Natural killer cell (primary cell): ENCODE results near the gene POMGNT2. TPM values are rescaled to one million over a fixed set of nuclear protein-coding genes. Genes with fewer than 3 reads are reported as not detected.
"Not testable (repeated sequence)": the region's sequence is repeated elsewhere in the genome, so short reads cannot be mapped to it uniquely, and the experiment has no call there.

ENCODE experiments used
- ATAC-seq, 3 donors: fragments of 150-1000 bp in 2 of 3; fragments of 200-7000 bp in 1 of 3; cut with Tn5 transposase; 1 replicate in 1 of 3; 2 replicates in 2 of 3; pipeline ENCODE4 v1.10.0; 2021; ENCODE audit warnings: mild to moderate bottlenecking in 2 of 3, moderate library complexity in 2 of 3
- DNase-seq, 2 donors: peaks; one replicate each; pipeline versions ENCODE4 v3.0.0 to v3.0.0-alpha.2; 2013 to 2021; ENCODE audit warnings: mixed read lengths in 1 of 2
- H3K27ac ChIP-seq: one replicate; pipeline ENCODE4 v1.5.1; 2013; ENCODE audit warnings: mild to moderate bottlenecking, low read length
- H3K27me3 ChIP-seq: one replicate; pipeline ENCODE4 v1.6.1; 2013; ENCODE audit warnings: low read length; ENCODE audit not compliant: control insufficient read depth, insufficient read depth
- H3K36me3 ChIP-seq: one replicate; pipeline ENCODE4 v1.6.1; 2013; ENCODE audit warnings: low read length; ENCODE audit not compliant: control insufficient read depth, insufficient read depth
- H3K4me1 ChIP-seq: one replicate; pipeline ENCODE4 v1.6.1; 2013; ENCODE audit warnings: low read length; ENCODE audit not compliant: control insufficient read depth, insufficient read depth
- H3K4me3 ChIP-seq: one replicate; pipeline ENCODE4 v1.5.1; 2013; ENCODE audit warnings: low read length
- H3K9me3 ChIP-seq: one replicate; pipeline ENCODE4 v1.6.1; 2013; ENCODE audit warnings: low read length; ENCODE audit not compliant: control insufficient read depth, insufficient read depth
- H3K27ac Mint-ChIP-seq, 2 donors: one replicate each; pipeline ENCODE4 v1.8.0; 2022; ENCODE audit warnings: mild to moderate bottlenecking in 2 of 2, mixed read lengths in 2 of 2, moderate library complexity in 1 of 2
- H3K27me3 Mint-ChIP-seq, 2 donors: one replicate each; pipeline ENCODE4 v1.8.0; 2022; ENCODE audit warnings: low read depth in 2 of 2, mixed read lengths in 2 of 2
- H3K36me3 Mint-ChIP-seq: one replicate; pipeline ENCODE4 v1.8.0; 2022; ENCODE audit warnings: mixed read lengths
- H3K4me1 Mint-ChIP-seq, 2 donors: one replicate each; pipeline ENCODE4 v1.8.0; 2022; ENCODE audit warnings: mixed read lengths in 2 of 2
- H3K4me3 Mint-ChIP-seq: one replicate; pipeline ENCODE4 v1.8.0; 2022; ENCODE audit warnings: mild to moderate bottlenecking, moderate library complexity, mixed read lengths
- H3K9me3 Mint-ChIP-seq, 2 donors: one replicate each; pipeline ENCODE4 v1.8.0; 2022; ENCODE audit warnings: mixed read lengths in 2 of 2
- CTCF ChIP-seq: fragments of 200-600 bp; IDR thresholded peaks from one replicate; pipeline ENCODE4 v1.8.0; 2022; ENCODE audit warnings: antibody characterized with exemption
- WGBS: methylation state at CpG from one replicate; pipeline ENCODE4 v1.1.7; 2013; ENCODE audit warnings: missing lambda C conversion rate; ENCODE audit not compliant: insufficient coverage; 5-methylcytosine and 5-hydroxymethylcytosine counted together
- intact Hi-C: fragments of 100-400 bp; cut with micrococcal nuclease; formaldehyde crosslinking; loops from one replicate; pipeline ENCODE4 v1.14.2; 2022
- total RNA-seq, 4 donors: library from RNA; stranded (reverse); fragments of 120-200 nt in 1 of 4; gene quantifications; one replicate each; pipeline versions ENCODE4 v1.2.3 to v1.2.4, GENCODE V29; 2013 to 2022

POMGNT2 gene
- total RNA-seq, 3 donors from 2014 or later (not counting 1 experiment from before 2014, with no cell fraction given), result 4.3 to 7.4 (median 6.6) TPM

- H3K4me3 Mint-ChIP-seq, result no peak overlapping the region
- Histone ChIP-seq H3K27me3 (no peaks in the 10 kb centered on the region), H3K27ac (no peak overlapping the region), H3K4me1 (no peaks in the 10 kb centered on the region), H3K9me3 (peaks cover 29% of the 10 kb centered on the region), H3K36me3 (no peaks in the 10 kb centered on the region), H3K4me3 (no peak overlapping the region)
- peaks cover 17% of the 10 kb centered on the region for H3K36me3 Mint-ChIP-seq
- WGBS, result 50% methylated on average over 1 of the region's 1 CpG
- ATAC-seq, result no peak
- no peak for DNase-seq
- intact Hi-C loops, result no loop called here
- H3K9me3 Mint-ChIP-seq, result peaks cover 8 to 28% of the 10 kb centered on the region in 2 donors
- TF ChIP-seq CTCF, result no peak
- H3K27me3 Mint-ChIP-seq, result peaks cover 0 to 4% of the 10 kb centered on the region in 2 donors
- no peak overlapping the region for H3K27ac Mint-ChIP-seq
- H3K4me1 Mint-ChIP-seq, result no peaks in the 10 kb centered on the region
Measured at GRCh38 chr3:43046583-43046982, 59.3 kb downstream of the POMGNT2 start.

- H3K27me3 ChIP-seq, H3K27ac ChIP-seq, DNase-seq, H3K4me3 ChIP-seq, H3K27ac Mint-ChIP-seq, H3K27me3 Mint-ChIP-seq, intact Hi-C loops, H3K36me3 ChIP-seq, H3K4me1 Mint-ChIP-seq, H3K4me3 Mint-ChIP-seq, H3K36me3 Mint-ChIP-seq, ATAC-seq, H3K4me1 ChIP-seq: not testable (repeated sequence)
- peaks cover 29% of the 10 kb centered on the region for H3K9me3 ChIP-seq
- H3K9me3 Mint-ChIP-seq, result peaks cover 3 to 21% of the 10 kb centered on the region in 2 donors
Measured at GRCh38 chr3:43045079-43045478, 60.8 kb downstream of the POMGNT2 start.

GRCh38 chr3:43043793-43044192 lies 62.1 kb downstream of the POMGNT2 start:
- no peaks in the 10 kb centered on the region for H3K27me3 ChIP-seq
- ATAC-seq (no peak), DNase-seq (no peak)
- no peak for TF ChIP-seq CTCF
- no peaks in the 10 kb centered on the region for H3K36me3 ChIP-seq
- H3K4me3 Mint-ChIP-seq, result no peak overlapping the region
- no peaks in the 10 kb centered on the region for H3K4me1 Mint-ChIP-seq
- intact Hi-C loops, result no loop called here
- no peak overlapping the region for H3K27ac ChIP-seq
- H3K4me3 ChIP-seq, result no peak overlapping the region
- H3K4me1 ChIP-seq, result no peaks in the 10 kb centered on the region
- WGBS, result 92% methylated on average over 2 of the region's 2 CpGs
- peaks cover 0 to 4% of the 10 kb centered on the region in 2 donors for H3K27me3 Mint-ChIP-seq
- no peak overlapping the region for H3K27ac Mint-ChIP-seq
- no peaks in the 10 kb centered on the region for H3K36me3 Mint-ChIP-seq
- peaks cover 29% of the 10 kb centered on the region for H3K9me3 ChIP-seq
- peaks cover 3 to 17% of the 10 kb centered on the region in 2 donors for H3K9me3 Mint-ChIP-seq

GRCh38 chr3:43043071-43043766 lies 62.7 kb downstream of the POMGNT2 start:
- H3K27ac ChIP-seq, result no peak overlapping the region
- Mint-ChIP-seq H3K27me3 (peaks cover 0 to 4% of the 10 kb centered on the region in 2 donors), H3K27ac (no peak overlapping the region), H3K4me3 (no peak overlapping the region), H3K9me3 (peaks cover 3 to 16% of the 10 kb centered on the region in 2 donors), H3K36me3 (no peaks in the 10 kb centered on the region), H3K4me1 (no peaks in the 10 kb centered on the region)
- no peaks in the 10 kb centered on the region for H3K27me3 ChIP-seq
- TF ChIP-seq CTCF, result no peak
- intact Hi-C loops, result no loop called here
- WGBS, result 90% methylated on average over 3 of the region's 3 CpGs
- DNase-seq (no peak), ATAC-seq (no peak)
- no peaks in the 10 kb centered on the region for H3K36me3 ChIP-seq
- peaks cover 29% of the 10 kb centered on the region for H3K9me3 ChIP-seq
- no peak overlapping the region for H3K4me3 ChIP-seq
- H3K4me1 ChIP-seq, result no peaks in the 10 kb centered on the region
